Measurements from ENCODE around the gene ITPK1.

DNA sequence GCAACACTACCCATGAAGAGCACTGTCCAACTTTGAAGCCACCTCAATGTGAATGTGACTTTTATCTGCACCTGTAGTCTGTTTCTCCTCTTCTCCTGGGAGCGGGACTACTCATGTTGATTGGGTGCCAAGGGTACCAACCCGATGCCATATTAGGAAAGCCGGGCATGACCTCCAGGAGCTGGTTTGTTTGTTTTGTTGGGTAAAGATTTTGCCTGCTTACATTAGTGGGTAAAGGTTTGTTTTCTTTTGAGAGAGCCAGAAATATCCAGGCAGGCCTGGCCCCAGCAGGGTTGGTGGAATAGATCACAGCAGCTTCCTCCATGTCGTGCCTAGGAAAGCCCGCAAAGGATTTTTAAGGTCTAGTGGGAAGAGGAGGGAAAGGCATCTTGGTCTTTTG lies 19.7 kb upstream of the ITPK1 start:
- TF ChIP-seq POLR2A (IDR thresholded peaks at IDR 0.05; ENCODE audit: low read depth, low read length) (no peak), EZH2 (IDR thresholded peaks at IDR 0.05; ENCODE audit: borderline replicate concordance, low read depth, low read length, severe bottlenecking) (no peak), POLR2AphosphoS5 (IDR thresholded peaks at IDR 0.05; ENCODE audit: insufficient read depth, low read depth, low read length) (no peak), MYC (IDR thresholded peaks at IDR 0.05; ENCODE audit: low read depth, low read length) (no peak), FOS (IDR thresholded peaks at IDR 0.05; ENCODE audit: borderline replicate concordance, insufficient read depth, low read length) (no peak), JUN (IDR thresholded peaks at IDR 0.05; ENCODE audit: borderline replicate concordance, insufficient read depth, insufficient read length, low read depth) (no peak)
- TF ChIP-seq, protein P1, sequence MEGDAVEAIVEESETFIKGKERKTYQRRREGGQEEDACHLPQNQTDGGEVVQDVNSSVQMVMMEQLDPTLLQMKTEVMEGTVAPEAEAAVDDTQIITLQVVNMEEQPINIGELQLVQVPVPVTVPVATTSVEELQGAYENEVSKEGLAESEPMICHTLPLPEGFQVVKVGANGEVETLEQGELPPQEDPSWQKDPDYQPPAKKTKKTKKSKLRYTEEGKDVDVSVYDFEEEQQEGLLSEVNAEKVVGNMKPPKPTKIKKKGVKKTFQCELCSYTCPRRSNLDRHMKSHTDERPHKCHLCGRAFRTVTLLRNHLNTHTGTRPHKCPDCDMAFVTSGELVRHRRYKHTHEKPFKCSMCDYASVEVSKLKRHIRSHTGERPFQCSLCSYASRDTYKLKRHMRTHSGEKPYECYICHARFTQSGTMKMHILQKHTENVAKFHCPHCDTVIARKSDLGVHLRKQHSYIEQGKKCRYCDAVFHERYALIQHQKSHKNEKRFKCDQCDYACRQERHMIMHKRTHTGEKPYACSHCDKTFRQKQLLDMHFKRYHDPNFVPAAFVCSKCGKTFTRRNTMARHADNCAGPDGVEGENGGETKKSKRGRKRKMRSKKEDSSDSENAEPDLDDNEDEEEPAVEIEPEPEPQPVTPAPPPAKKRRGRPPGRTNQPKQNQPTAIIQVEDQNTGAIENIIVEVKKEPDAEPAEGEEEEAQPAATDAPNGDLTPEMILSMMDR (IDR thresholded peaks at IDR 0.05; ENCODE audit: extremely low read depth in 1 of 2, insufficient read depth in 1 of 2, low read depth in 1 of 2, low read length in 2 of 2), result no peak
- TF ChIP-seq, protein P2, sequence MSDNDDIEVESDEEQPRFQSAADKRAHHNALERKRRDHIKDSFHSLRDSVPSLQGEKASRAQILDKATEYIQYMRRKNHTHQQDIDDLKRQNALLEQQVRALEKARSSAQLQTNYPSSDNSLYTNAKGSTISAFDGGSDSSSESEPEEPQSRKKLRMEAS (IDR thresholded peaks at IDR 0.05; ENCODE audit: insufficient read depth, insufficient read length), result no peak
